ENCODE measurements around the gene MSH3.

MSH3 gene

GRCh38 chr5:80654391-80655230 is at the start of gene MSH3, which contains the start of gene DHFR:
TSS of gene MSH3 (plus strand) at chr5:80654652. CDS start at chr5:80654728, 76 bp downstream.
TSS of gene DHFR (minus strand) at chr5:80654983. CDS start at chr5:80654489, 494 bp downstream.
- peak; percentile 83 for DNase-seq (ENCODE audit: low spot score)

- DNase-seq (ENCODE audit: low spot score): no peak
Observed at GRCh38 chr5:80607343-80607742, 47.1 kb upstream of the MSH3 start.

- no peak for DNase-seq (ENCODE audit: low spot score)
Observed at GRCh38 chr5:80607832-80608231, 46.6 kb upstream of the MSH3 start.

GRCh38 chr5:80608731-80609130 is 45.7 kb upstream of the MSH3 start:
- DNase-seq (ENCODE audit: low spot score): no peak

GRCh38 chr5:80609692-80610091 is 44.8 kb upstream of the MSH3 start:
- no peak for DNase-seq (ENCODE audit: low spot score)

- DNase-seq (ENCODE audit: low spot score): no peak
Observed at GRCh38 chr5:80615266-80615914, 39.1 kb upstream of the MSH3 start.

- no peak for DNase-seq (ENCODE audit: low spot score)
Observed at GRCh38 chr5:80618438-80618837, 36.0 kb upstream of the MSH3 start.

- DNase-seq (ENCODE audit: low spot score): no peak
Observed at GRCh38 chr5:80619086-80619485, 35.4 kb upstream of the MSH3 start.

- no peak for DNase-seq (ENCODE audit: low spot score)
Observed at GRCh38 chr5:80620211-80620610, 34.2 kb upstream of the MSH3 start.

GRCh38 chr5:80622756-80623155 is 31.7 kb upstream of the MSH3 start:
- DNase-seq (ENCODE audit: low spot score): no peak

GRCh38 chr5:80623999-80624398 is 30.5 kb upstream of the MSH3 start:
- DNase-seq (ENCODE audit: low spot score): no peak

GRCh38 chr5:80625230-80625629 is 29.2 kb upstream of the MSH3 start:
- no peak for DNase-seq (ENCODE audit: low spot score)

GRCh38 chr5:80629281-80629680 is 25.2 kb upstream of the MSH3 start:
- DNase-seq (ENCODE audit: low spot score): no peak

GRCh38 chr5:80631278-80632259 is 22.9 kb upstream of the MSH3 start:
- no peak for DNase-seq (ENCODE audit: low spot score)

GRCh38 chr5:80632700-80633099 is 21.8 kb upstream of the MSH3 start:
- no peak for DNase-seq (ENCODE audit: low spot score)

GRCh38 chr5:80634193-80634592 is 20.3 kb upstream of the MSH3 start:
- DNase-seq (ENCODE audit: low spot score): no peak

GRCh38 chr5:80641353-80641752 is 13.1 kb upstream of the MSH3 start:
- no peak for DNase-seq (ENCODE audit: low spot score)

GRCh38 chr5:80644900-80645299 is 9.6 kb upstream of the MSH3 start:
- no peak for DNase-seq (ENCODE audit: low spot score)

GRCh38 chr5:80646926-80647325 is 7.5 kb upstream of the MSH3 start:
- no peak for DNase-seq (ENCODE audit: low spot score)

GRCh38 chr5:80653502-80653901 is 950 bp upstream of the MSH3 start:
- DNase-seq (ENCODE audit: low spot score): peak; percentile 35

GRCh38 chr5:80654054-80654390 is 430 bp upstream of the MSH3 start:
- DNase-seq (ENCODE audit: low spot score): peak; percentile 21

GRCh38 chr5:80655231-80655774 is 851 bp downstream of the MSH3 start:
- DNase-seq (ENCODE audit: low spot score): no peak
